Measurements from ENCODE around the gene ETS1. TPM values are rescaled to one million over a fixed set of nuclear protein-coding genes. Genes with fewer than 3 reads are reported as not detected.

ETS1 gene
- total RNA-seq, 1 experiment from 2014 or later: 9.2 TPM

DNA sequence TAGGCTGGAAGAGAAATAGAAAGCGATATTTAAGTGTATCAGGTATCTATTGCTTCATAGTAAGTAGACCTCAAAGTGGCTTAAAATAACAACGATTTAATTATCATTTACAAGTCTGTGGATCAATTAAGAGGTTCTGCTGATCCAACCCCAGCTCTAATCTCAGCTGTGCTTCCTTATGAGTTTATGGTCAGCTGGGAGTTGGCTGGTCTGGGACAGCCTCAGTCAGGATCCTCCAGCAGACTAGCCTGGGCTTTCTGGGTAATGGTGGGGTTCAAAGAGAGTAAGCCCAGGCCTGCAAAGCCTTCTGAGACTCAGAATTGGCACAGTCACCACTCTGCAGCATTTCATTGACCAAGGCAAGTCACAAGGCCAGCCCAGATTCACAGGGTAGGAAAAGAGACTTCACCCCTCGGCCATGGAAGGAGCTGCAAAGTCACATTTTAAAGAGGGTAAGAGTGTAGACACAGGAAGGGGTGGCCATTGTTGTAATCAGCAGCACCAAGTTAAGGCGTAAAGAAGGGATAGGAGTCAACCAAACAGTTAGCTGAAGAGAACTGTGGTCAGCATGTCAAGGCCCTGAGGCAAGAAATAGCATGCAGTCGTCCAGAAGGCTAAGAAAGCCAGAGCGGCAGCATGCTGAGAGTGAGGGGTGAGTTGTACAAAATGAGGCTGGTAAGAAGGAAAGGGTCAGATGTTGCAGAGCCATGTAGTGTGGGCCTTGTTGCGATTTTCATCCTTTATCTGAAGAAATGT is 168.2 kb downstream of the ETS1 start:
- in situ Hi-C loops (cut with HindIII; ENCODE audit: low pct_unique_long_range_greater_than_20kb, low sequenced_read_pairs): no loop called here
- no peak for DNase-seq (ENCODE audit: low read depth)

DNA sequence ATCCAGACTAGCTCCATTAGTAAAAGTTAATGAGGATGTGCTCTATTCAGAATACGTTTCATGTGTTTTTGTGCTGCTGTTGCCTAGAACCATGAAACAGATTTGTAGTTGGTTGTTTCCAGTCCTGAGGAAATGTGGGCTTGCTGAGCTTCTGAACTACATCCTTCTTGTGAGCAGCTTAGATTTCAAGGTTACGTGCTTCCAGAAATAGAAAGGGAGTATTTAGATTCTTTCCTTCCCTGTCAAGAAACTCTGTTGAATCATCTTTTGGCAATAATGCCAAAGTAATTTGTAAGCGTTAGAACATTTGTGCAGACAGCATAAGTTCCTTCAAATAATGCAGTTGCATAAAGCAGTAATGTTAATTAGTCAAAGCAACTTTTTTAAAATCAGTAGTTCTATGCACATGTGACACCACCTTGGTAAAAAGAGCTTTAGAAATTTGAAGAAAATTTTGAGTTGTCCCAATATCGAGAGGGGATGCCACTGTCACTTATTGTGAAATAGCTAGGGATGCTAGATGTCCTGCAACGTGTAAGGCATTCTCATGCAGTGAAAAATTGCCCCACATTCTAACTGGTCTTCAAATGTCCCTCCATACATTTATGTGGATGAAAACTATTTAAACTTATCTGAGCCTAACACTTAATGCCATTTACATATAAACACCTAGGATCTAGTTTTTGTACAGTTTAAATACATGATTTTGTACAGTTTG is 169.6 kb downstream of the ETS1 start:
- in situ Hi-C loops (cut with HindIII; ENCODE audit: low pct_unique_long_range_greater_than_20kb, low sequenced_read_pairs): no loop called here
- no peak for DNase-seq (ENCODE audit: low read depth)

DNA sequence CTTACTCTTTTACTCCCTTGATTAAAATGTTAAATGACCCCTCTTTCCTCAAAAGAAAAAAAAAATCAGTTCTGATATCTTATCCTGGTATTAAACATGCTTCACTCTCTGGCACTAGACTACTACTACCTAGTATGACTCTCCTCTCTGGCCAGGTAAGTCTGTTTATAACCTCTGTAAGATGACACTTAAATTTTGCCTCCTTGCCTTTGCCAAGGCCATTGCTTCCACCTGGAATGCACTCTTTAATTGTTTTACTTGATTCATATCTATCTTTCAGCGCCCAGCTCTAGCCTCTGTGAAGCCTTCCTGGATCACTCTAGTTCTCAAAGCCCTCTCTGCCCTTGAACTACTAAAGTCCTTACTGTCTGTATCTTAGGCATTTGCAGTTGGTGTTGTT is 170.4 kb downstream of the ETS1 start:
- in situ Hi-C loops (cut with HindIII; ENCODE audit: low pct_unique_long_range_greater_than_20kb, low sequenced_read_pairs): no loop called here
- no peak for DNase-seq (ENCODE audit: low read depth)

DNA sequence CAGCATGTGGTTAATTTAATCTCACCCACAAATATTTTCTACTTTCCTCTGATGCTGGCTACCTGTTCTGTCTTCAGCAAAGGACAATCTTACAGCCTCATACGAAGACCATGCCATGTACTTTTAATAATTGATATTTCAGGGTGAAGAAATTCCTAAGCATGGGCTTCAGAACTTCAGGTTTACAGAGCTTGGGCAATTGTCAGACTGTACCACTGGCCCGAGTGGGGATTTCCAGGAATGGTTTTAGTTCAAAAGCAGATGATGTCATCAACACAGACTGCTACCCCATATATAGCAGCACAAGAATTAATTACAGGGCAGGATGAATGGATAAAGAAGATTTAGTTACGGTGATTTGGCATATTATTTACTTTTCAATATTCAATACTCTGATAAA is 171.8 kb downstream of the ETS1 start:
- in situ Hi-C loops (cut with HindIII; ENCODE audit: low pct_unique_long_range_greater_than_20kb, low sequenced_read_pairs): no loop called here
- no peak for DNase-seq (ENCODE audit: low read depth)

DNA sequence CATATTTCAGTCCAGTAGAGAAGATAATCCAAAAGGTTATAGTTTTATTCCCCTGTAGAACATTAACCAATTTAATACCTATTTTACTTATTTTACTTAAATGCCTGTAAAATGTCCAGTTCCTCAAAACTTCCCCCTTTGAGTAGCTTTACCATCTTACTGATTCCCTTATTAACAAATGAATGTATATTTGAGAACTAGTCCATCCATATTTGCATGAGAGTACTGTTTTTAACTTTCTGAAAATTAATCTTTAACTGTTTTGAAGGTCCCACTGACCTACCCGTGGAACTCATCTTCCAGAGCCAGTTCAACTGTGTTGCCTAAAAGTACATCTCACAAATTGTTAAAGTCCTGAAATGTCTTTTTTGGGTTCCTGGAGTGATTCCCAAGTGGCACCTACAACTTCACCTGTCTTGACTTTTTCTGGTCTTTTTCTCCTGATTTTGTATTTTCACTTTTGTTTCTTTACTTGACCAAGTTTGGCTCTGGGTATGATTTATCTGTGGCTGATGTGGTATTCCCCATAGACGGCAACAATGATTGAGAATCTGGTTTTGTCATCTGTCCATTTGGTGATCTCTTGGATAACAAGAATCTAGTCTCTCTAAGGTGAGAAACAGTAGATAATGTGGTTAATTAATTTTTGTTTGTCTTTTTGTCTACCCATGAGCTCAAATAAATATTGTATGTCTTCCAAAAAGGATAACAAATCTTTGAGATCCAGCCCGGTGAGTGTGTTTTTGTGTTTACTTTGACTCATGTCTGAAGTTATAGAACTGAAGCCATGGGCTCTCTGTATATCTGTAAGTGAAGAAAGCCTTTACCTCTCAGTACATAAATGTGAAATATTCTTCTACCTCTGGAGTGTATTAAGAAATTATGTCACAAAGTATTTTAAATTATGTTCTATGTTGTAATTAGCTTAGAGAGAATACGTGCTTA is 174.2 kb downstream of the ETS1 start:
- in situ Hi-C loops (cut with HindIII; ENCODE audit: low pct_unique_long_range_greater_than_20kb, low sequenced_read_pairs): no loop called here
- no peak for DNase-seq (ENCODE audit: low read depth)

DNA sequence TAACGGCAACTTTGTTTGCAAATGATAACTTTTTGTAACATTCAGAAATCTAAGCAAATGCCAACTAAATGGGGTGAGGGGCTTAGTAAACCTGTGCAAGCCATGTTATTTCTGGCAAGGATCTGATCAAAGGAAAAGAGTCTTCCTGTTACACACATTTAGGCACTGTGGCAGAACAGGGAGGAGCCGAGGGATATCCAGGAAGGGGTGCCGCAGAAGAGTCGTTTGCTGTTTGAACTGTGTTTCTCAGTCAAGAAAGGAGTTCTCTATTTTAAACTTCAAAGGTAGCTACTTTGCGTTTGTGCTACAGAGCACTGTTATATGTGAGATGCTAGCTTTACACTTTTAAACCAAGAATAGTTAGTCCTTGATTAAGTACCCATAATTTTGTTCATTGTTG is 175.5 kb downstream of the ETS1 start:
- in situ Hi-C loops (cut with HindIII; ENCODE audit: low pct_unique_long_range_greater_than_20kb, low sequenced_read_pairs): no loop called here
- DNase-seq (ENCODE audit: low read depth): no peak

DNA sequence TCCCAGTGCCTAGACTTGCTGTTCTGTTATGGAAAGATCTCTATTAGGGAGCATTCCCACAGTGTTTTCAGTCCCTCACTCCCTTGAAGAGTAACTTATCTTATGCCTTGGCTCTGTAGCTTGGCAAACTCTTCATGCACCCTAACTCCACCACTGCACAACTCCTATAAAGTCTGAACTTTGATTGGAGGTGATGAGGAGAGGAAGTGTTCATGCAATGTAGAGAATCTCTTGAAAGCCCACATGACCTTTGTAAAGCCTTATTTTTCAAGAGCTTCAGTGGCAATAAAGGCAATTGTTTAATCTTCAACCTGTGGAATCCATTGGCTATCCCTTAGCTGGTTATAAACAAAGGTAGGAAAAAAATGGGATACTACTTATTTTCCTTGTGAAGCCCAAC is 176.2 kb downstream of the ETS1 start:
- in situ Hi-C loops (cut with HindIII; ENCODE audit: low pct_unique_long_range_greater_than_20kb, low sequenced_read_pairs): no loop called here
- no peak for DNase-seq (ENCODE audit: low read depth)

DNA sequence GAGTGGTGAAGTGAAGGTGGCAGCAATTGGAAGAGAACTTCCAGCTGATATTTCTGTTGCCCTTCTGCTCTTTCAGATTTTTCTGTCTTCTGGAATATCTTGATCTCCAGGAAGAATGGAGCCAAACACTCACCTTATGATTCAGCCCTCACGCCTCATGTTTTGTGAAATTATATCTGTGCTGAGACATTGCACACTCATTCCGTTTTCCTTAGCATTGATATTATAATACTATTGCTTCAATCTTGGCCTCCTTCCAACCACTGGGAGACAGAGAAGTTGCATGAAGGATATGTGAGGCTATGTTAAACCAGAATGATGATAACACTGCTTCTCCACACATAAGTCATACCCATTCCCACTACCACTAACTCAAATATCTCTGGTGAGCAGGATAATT is 177.9 kb downstream of the ETS1 start:
- in situ Hi-C loops (cut with HindIII; ENCODE audit: low pct_unique_long_range_greater_than_20kb, low sequenced_read_pairs): no loop called here
- DNase-seq (ENCODE audit: low read depth): no peak

Other genes starting within 250 kb of the ETS1 start
- gene FLI1, start 106.5 kb upstream of the ETS1 start, total RNA-seq (2014; rRNA removed; shearing (Covaris generic); ENCODE audit: low replicate concordance): not detected in 2 replicates